Neural cell (in vitro differentiated cells): Measurements from ENCODE around the gene CKM.

Experiments
- CTCF ChIP-seq: fragments of 450-650 bp; IDR thresholded peaks from 2 replicates; pipeline ENCODE4 v1.5.1; 2014; ENCODE audit warnings: antibody characterized with exemption, mild to moderate bottlenecking, moderate library complexity; ENCODE audit not compliant: poor library complexity, severe bottlenecking
- EP300 ChIP-seq: fragments of 450-650 bp; conservative IDR thresholded peaks from 2 replicates; pipeline ENCODE4 v1.6.1; 2014; ENCODE audit warnings: antibody characterized with exemption, mild to moderate bottlenecking, moderate library complexity; ENCODE audit not compliant: poor library complexity, severe bottlenecking
- RAD21 ChIP-seq: fragments of 450-650 bp; conservative IDR thresholded peaks from 2 replicates; pipeline ENCODE4 v1.6.1; 2014; ENCODE audit warnings: antibody characterized with exemption, mild to moderate bottlenecking, moderate library complexity
- REST ChIP-seq: IDR thresholded peaks from 2 replicates; pipeline ENCODE4 v1.6.1; 2012; ENCODE audit warnings: borderline replicate concordance
- TAF1 ChIP-seq: IDR thresholded peaks from 2 replicates; pipeline ENCODE4 v1.6.1; 2012; ENCODE audit warnings: low read depth

GRCh38 chr19:45323671-45324081 is 1.0 kb upstream of the CKM start:
- no peak for TF ChIP-seq CTCF
- TF ChIP-seq REST: no peak
- TF ChIP-seq TAF1: no peak
- TF ChIP-seq EP300: no peak
- no peak for TF ChIP-seq RAD21
